K562 (cell line): ENCODE data around the gene BRME1. TPM values are rescaled to one million over a fixed set of nuclear protein-coding genes. Genes with fewer than 3 reads are reported as not detected.

ENCODE experiments used
- ATAC-seq: fragments of 200-7000 bp; cut with Tn5 transposase; 3 replicates; pipeline ENCODE4 v1.9.1; 2020; ENCODE audit warnings: moderate library complexity
- BruUV-seq: library from RNA; stranded (reverse); fragments of 400-500 nt; replicated peaks from 2 replicates; lab custom pipeline; 2021; lab: Mats Ljungman, UMichigan
- CTCF ChIA-PET: fragments of 300-600 bp; formaldehyde crosslinking; extraction: SDS; loops from one replicate; lab custom pipeline; 2021; ENCODE audit warnings: low intra/inter-chr PET ratio; lab: Yijun Ruan, JAX
- POLR2A ChIA-PET: fragments of 300-600, 350-650 bp; sonication (Branson Sonifier 250); formaldehyde crosslinking; extraction: SDS; loops from one replicate; lab custom pipeline; 2021; ENCODE audit warnings: antibody characterized with exemption, inconsistent platforms; lab: Yijun Ruan, JAX
- DNase-seq, 4 experiments: peaks; one replicate each; pipeline versions ENCODE4 v3.0.0 to v3.0.0-alpha.2; 2011 to 2018; ENCODE audit warnings: low spot score in 3 of 4, mixed read lengths in 3 of 4; ENCODE audit errors: extremely low read depth in 1 of 4
- FAIRE-seq: peaks from 2 replicates; lab custom pipeline; 2011; peaks lifted over from hg19 to GRCh38; lab: Jason Lieb, UNC
- H2AFZ ChIP-seq: 2 replicates; pipeline ENCODE4 v1.6.0; 2011; ENCODE audit warnings: low read depth, low read length, control low read depth, inconsistent platforms
- H3K27ac ChIP-seq: fragments of 200-600 bp; 3 replicates; pipeline ENCODE4 v1.8.0; 2011; ENCODE audit warnings: low read depth, mild to moderate bottlenecking, control low read depth, inconsistent platforms, low read length, moderate library complexity, mixed read lengths; ENCODE audit errors: extremely low read depth
- H3K27me3 ChIP-seq, 2 experiments: fragments of 300-600 bp in 1 of 2; 2 replicates in 1 of 2; 3 replicates in 1 of 2; pipeline versions ENCODE4 v1.6.0 to v1.8.0; 2011; ENCODE audit warnings: inconsistent platforms in 2 of 2, low read length in 2 of 2, mild to moderate bottlenecking in 1 of 2, mixed read lengths in 1 of 2, moderate library complexity in 1 of 2; ENCODE audit not compliant: control insufficient read depth in 2 of 2, insufficient read depth in 2 of 2
- H3K36me3 ChIP-seq: fragments of 300-600 bp; 3 replicates; pipeline ENCODE4 v1.8.0; 2011; ENCODE audit warnings: mild to moderate bottlenecking, low read length, inconsistent platforms; ENCODE audit not compliant: control insufficient read depth, insufficient read depth
- H3K4me1 ChIP-seq, 2 experiments: fragments of 200-600 bp in 1 of 2; replicated peaks in 1 of 2; 2 replicates in 1 of 2; 3 replicates in 1 of 2; pipeline versions ENCODE4 v1.5.1 to v1.8.0; 2011; ENCODE audit warnings: inconsistent platforms in 2 of 2, low read length in 2 of 2, mild to moderate bottlenecking in 1 of 2, mixed read lengths in 1 of 2, moderate library complexity in 1 of 2; ENCODE audit not compliant: control insufficient read depth in 2 of 2, insufficient read depth in 2 of 2
- H3K4me2 ChIP-seq: 2 replicates; pipeline ENCODE4 v1.6.1; 2011; ENCODE audit warnings: low read length, control low read depth, inconsistent platforms, mixed read lengths; ENCODE audit not compliant: insufficient read depth
- H3K4me3 ChIP-seq: fragments of 200-600 bp; sonication (generic), shearing (Covaris generic); 2 replicates; pipeline ENCODE4 v1.5.1; 2016; ENCODE audit warnings: control low read depth, inconsistent platforms
- H3K79me2 ChIP-seq: fragments of 200-600 bp; 3 replicates; pipeline ENCODE4 v1.8.0; 2011; ENCODE audit warnings: low read length, inconsistent platforms; ENCODE audit not compliant: control insufficient read depth, insufficient read depth
- H3K9ac ChIP-seq, 2 experiments: 2 replicates each; pipeline versions ENCODE4 v1.6.0 to v1.6.1; 2011; ENCODE audit warnings: low read depth in 2 of 2, low read length in 2 of 2, control low read depth in 1 of 2, inconsistent platforms in 1 of 2, mild to moderate bottlenecking in 1 of 2, mixed read lengths in 1 of 2; ENCODE audit not compliant: insufficient read depth in 1 of 2
- H3K9me1 ChIP-seq: one replicate; pipeline ENCODE4 v1.6.0; 2011; ENCODE audit warnings: inconsistent platforms, mild to moderate bottlenecking, low read length, moderate library complexity; ENCODE audit not compliant: control insufficient read depth, insufficient read depth
- H3K9me3 ChIP-seq: replicated peaks from 2 replicates; pipeline ENCODE4 v1.5.1; 2011; ENCODE audit warnings: low read depth, low read length, inconsistent platforms; ENCODE audit not compliant: control insufficient read depth, insufficient read depth
- H4K20me1 ChIP-seq: replicated peaks from 2 replicates; pipeline ENCODE4 v1.6.1; 2011; ENCODE audit warnings: low read length, inconsistent platforms, mixed read lengths; ENCODE audit not compliant: control insufficient read depth, insufficient read depth
- NCOA4 ChIP-seq: fragments of 450-650 bp; IDR thresholded peaks from 2 replicates; pipeline ENCODE4 v1.6.1; 2018; ENCODE audit warnings: mild to moderate bottlenecking; ENCODE audit not compliant: partially characterized antibody
- POLR2G ChIP-seq: fragments of 200-400 bp; formaldehyde crosslinking; IDR thresholded peaks from 2 replicates; pipeline ENCODE4 v1.6.1; 2017; ENCODE audit warnings: low read depth, mild to moderate bottlenecking, antibody characterized with exemption, low read length, moderate library complexity
- RBFOX2 ChIP-seq: fragments of 200-400 bp; formaldehyde crosslinking; IDR thresholded peaks from 2 replicates; pipeline ENCODE4 v1.6.1; 2017; ENCODE audit warnings: low read depth, mild to moderate bottlenecking, low read length, moderate library complexity
- ZBTB7A ChIP-seq: IDR thresholded peaks from 2 replicates; pipeline ENCODE4 v1.6.1; 2011; ENCODE audit warnings: low read depth, mild to moderate bottlenecking, low read length, moderate library complexity, borderline replicate concordance; ENCODE audit not compliant: control insufficient read depth
- ZFPM2 ChIP-seq: fragments of 250-450 bp; sonication (Bioruptor Pico); IDR thresholded peaks from 2 replicates; pipeline ENCODE4 v1.5.1; 2022; ENCODE audit warnings: mild to moderate bottlenecking
- ZNF766 ChIP-seq: fragments of 200-800 bp; sonication (Bioruptor generic); conservative IDR thresholded peaks from 2 replicates; pipeline ENCODE4 v1.6.1; 2016; ENCODE audit warnings: missing genetic modification characterization, missing compliant biosample characterization
- WGBS: fragments of 100-300 bp; shearing (Covaris generic); methylation state at CpG from one replicate; pipeline ENCODE4 v1.1.6; 2016; ENCODE audit warnings: low coverage, mixed read lengths; ENCODE audit not compliant: insufficient coverage; ENCODE audit errors: missing lambda C conversion rate; 5-methylcytosine and 5-hydroxymethylcytosine counted together
- in situ Hi-C: fragments of 300-500 bp; cut with MboI; formaldehyde crosslinking; loops from 4 replicates; pipeline ENCODE4 v1.15.0; 2018; ENCODE audit warnings: inconsistent platforms, mixed read lengths
- intact Hi-C: fragments of 100-400 bp; cut with micrococcal nuclease; formaldehyde crosslinking; loops from 2 replicates; pipeline ENCODE4 v1.14.2; 2022
- polyA plus RNA-seq, 8 experiments: library from polyadenylated mRNA; depleted of rRNA in 4 of 8; stranded (reverse) in 5 of 8; unstranded in 3 of 8; fragments of >200 nt; fragmentation: Nextera tagmentation in 2 of 8; fragmentation: Illumina TruSeq in 1 of 8; extraction: Ambion mirVana in 2 of 8; extraction: Trizol in 1 of 8; gene quantifications; 2 replicates each; pipeline versions ENCODE4 v1.2.1 to v1.2.3, GENCODE V29; 2011 to 2014; ENCODE audit warnings: inconsistent platforms in 1 of 8, missing spikeins in 1 of 8
- total RNA-seq, 7 experiments: library from RNA; depleted of rRNA in 6 of 7; stranded (reverse); fragments of >200 nt in 6 of 7; fragmentation: Illumina TruSeq in 2 of 7; extraction: Trizol in 2 of 7; gene quantifications; 2 replicates each; pipeline versions ENCODE4 v1.2.1 to v1.2.3, GENCODE V29; 2011 to 2021; ENCODE audit warnings: low replicate concordance in 1 of 7
- TF ChIP-seq, protein P1 (sequence below): sonication (generic); formaldehyde crosslinking; IDR thresholded peaks from 2 replicates; pipeline ENCODE4 v1.8.0; 2022; ENCODE audit warnings: mild to moderate bottlenecking, missing genetic modification reagents

BRME1 gene
- total and polyA plus RNA-seq, 9 of the 15 experiments (the other 6 are each of a cell fraction or from before 2014, with no cell fraction given): 0.75 to 6.1 (median 3.6) TPM

DNA sequence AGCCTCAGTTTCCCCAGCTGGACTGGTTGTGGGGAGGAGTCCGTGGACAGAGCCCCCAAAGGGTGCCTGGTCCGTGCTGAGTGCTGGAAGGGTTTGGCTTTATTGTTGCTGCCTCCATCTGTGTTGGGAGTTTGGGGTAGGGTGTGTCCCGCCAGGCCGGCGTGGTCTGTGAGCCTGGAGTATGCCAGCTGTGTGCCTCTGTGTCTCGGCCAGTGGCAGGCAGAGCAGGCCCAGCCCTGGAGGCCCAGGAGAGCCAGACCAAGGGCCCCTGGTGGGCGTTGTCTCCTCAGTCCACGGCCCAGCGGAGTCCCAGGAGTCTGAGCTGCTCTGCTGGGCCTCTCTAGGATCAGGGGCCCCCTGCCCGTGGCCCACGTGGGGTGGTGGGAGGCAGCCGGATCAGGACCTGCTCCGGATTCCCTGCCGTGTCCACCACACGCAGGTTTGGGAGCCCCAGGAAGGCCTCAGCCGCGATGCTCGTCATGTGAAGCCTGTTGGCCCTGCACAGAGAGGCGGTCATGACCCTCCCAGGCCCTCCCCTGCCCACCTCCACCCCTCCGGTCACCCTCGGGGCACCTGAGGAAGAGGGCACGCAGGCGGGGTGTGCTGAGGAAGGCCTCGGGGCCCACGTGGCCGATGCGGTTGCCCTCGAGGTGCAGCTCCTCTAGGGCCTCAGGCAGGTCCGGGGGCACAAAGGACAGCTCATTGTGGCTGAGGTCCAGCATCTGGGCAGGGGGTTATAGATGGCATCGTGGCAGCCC is 25.7 kb upstream of the BRME1 start:
- no peak for FAIRE-seq
- 0 out of 4 replicates have a peak overlapping the region, but pooled peaks of 1 of the 2 experiments have one; percentile 55 for H3K9ac ChIP-seq
- intact Hi-C loops (no loop called here), in situ Hi-C loops (no loop called here)
- no peaks in the 10 kb centered on the region for H3K9me3 ChIP-seq
- peaks cover 4% of the 10 kb centered on the region for H3K9me1 ChIP-seq
- 71% methylated on average over 13 of the region's 30 CpGs for WGBS
- no peak overlapping the region for H3K27ac ChIP-seq
- H3K27me3 ChIP-seq: no peaks in the 10 kb centered on the region; a peak in 1 of 5 replicates
- BruUV-seq: no TSS peak
- H3K4me3 ChIP-seq: no peak overlapping the region
- H4K20me1 ChIP-seq: no peaks in the 10 kb centered on the region
- peaks cover 30% of the 10 kb centered on the region; the same call in 2 of the 3 replicates for H3K36me3 ChIP-seq
- TF ChIP-seq ZFPM2 (CRISPR knock-in tag) (no peak), POLR2G (peak; percentile 55; the same call in 1 of the 2 replicates)
- no peak overlapping the region for H2AFZ ChIP-seq
- no peak overlapping the region for H3K4me2 ChIP-seq
- POLR2A ChIA-PET: interaction anchor here (0.5 to 3.2 kb wide), 3 partner anchors 9 to 21 kb away, joined by 3 to 21 read pairs (median 4); partner anchors contain the start of gene DCAF15
- H3K79me2 ChIP-seq: no peaks in the 10 kb centered on the region
- peaks cover 0 to 45% of the 10 kb centered on the region in 2 experiments; a peak in 3 of 5 replicates for H3K4me1 ChIP-seq
- peak in 2 of 4 experiments; percentile 5 to 7 for DNase-seq
- CTCF ChIA-PET: no interaction called here
- peak; percentile 17; the same call in 2 of the 3 replicates for ATAC-seq

DNA sequence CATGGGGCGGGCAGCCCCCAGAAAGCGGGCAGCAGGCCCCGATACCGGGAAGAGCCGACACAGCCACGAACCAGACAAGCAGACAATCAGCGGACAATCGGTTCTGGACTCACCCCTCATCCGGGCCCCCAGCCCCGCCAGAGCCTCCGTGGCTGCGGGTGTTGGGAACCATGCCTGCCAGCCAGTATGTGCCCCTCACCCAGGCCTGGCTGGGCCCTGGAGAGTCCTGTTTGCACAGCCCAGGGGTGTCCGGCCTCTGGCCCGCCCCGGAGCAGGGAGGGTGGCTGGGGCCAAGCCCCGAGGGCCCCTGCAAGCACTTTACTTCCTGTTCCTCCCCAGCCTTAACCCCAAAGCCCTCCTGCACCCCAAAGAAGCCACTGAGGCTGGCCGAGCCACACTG is 24.5 kb upstream of the BRME1 start:
- Histone ChIP-seq H2AFZ (no peak overlapping the region), H3K4me3 (no peak overlapping the region), H3K9ac (0 out of 4 replicates have a peak overlapping the region, but pooled peaks of 1 of the 2 experiments have one; percentile 15), H4K20me1 (no peaks in the 10 kb centered on the region), H3K4me1 (peaks cover 0 to 37% of the 10 kb centered on the region in 2 experiments; a peak in 2 of 5 replicates), H3K79me2 (no peaks in the 10 kb centered on the region), H3K9me1 (peaks cover 4% of the 10 kb centered on the region), H3K9me3 (no peaks in the 10 kb centered on the region), H3K4me2 (no peak overlapping the region), H3K27ac (no peak overlapping the region), H3K36me3 (peaks cover 36% of the 10 kb centered on the region; the same call in 2 of the 3 replicates), H3K27me3 (no peaks in the 10 kb centered on the region; a peak in 1 of 5 replicates)
- no peak for FAIRE-seq
- intact Hi-C loops (no loop called here), in situ Hi-C loops (no loop called here)
- TF ChIP-seq NCOA4 (no peak), POLR2G (peak; percentile 59; the same call in 1 of the 2 replicates), ZNF766 (no peak), RBFOX2 (peak; percentile 33; the same call in 1 of the 2 replicates), ZBTB7A (no peak)
- TF ChIP-seq, protein P1, sequence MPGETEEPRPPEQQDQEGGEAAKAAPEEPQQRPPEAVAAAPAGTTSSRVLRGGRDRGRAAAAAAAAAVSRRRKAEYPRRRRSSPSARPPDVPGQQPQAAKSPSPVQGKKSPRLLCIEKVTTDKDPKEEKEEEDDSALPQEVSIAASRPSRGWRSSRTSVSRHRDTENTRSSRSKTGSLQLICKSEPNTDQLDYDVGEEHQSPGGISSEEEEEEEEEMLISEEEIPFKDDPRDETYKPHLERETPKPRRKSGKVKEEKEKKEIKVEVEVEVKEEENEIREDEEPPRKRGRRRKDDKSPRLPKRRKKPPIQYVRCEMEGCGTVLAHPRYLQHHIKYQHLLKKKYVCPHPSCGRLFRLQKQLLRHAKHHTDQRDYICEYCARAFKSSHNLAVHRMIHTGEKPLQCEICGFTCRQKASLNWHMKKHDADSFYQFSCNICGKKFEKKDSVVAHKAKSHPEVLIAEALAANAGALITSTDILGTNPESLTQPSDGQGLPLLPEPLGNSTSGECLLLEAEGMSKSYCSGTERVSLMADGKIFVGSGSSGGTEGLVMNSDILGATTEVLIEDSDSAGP (CRISPR knock-in tag): no peak
- 88% methylated on average over 12 of the region's 17 CpGs for WGBS
- POLR2A ChIA-PET: interaction anchor here (1.0 to 1.4 kb wide), 2 partner anchors 11 to 14 kb away, joined by 4 to 9 read pairs; no protein-coding TSS in a partner anchor
- BruUV-seq: TSS peak; percentile 69
- CTCF ChIA-PET: no interaction called here
- peak in 2 of 4 experiments; percentile 11 to 12 for DNase-seq
- ATAC-seq: no peak
